Heart left ventricle (tissue), 13 donors: Measurements from ENCODE around the gene HEMK1.

ENCODE experiments used
- POLR2A ChIP-seq, 2 donors: fragments of 450-650 bp; IDR thresholded peaks; one replicate each; pipeline ENCODE4 v1.6.1; 2017; ENCODE audit warnings: antibody characterized with exemption in 2 of 2, mild to moderate bottlenecking in 2 of 2, moderate library complexity in 2 of 2
- TF ChIP-seq, protein P1 (sequence below), 12 donors: fragments of 200-600 bp; sonication (generic) in 4 of 12; IDR thresholded peaks; one replicate each; pipeline versions ENCODE4 v1.5.0 to v1.8.0; 2018 to 2022; ENCODE audit warnings: antibody characterized with exemption in 12 of 12, mild to moderate bottlenecking in 5 of 12
- donor health status: ischemic (EF 13 %, LVEDD 7.1; RV severe dilation, severe dysfunction).
- donor health status: DM: no; HTN: yes; CAD: no.
- donor health status: DM: no; HTN: no; CAD: no.
- donor health status: ischemic (EF 25% LVEDD 6.9; RV normal size, moderate dysfunction).
- donor health status: ischemic (EF 25% LVEDD 5.7; RV mildly dilated, moderate dysfunction).
- donor health status: ischemic (EF 35%, LVEDD 5.7; RV mildly dilated, moderate dysfunction).
- donor health status: nonischemic (EF 11% LVEDD 7.7; RV severe dilation, severe dysfunction).
- donor health status: DM: yes; HTN: yes; CAD: no.
- donor health status: PGD.
- donor health status: ischemic (EF 29% LVEDD 5.4; RV normal size, mild dysfunction).
- donor health status: nonischemic (EF 23%, LVEDD 6.1; RV moderate dilation, normal function).

DNA sequence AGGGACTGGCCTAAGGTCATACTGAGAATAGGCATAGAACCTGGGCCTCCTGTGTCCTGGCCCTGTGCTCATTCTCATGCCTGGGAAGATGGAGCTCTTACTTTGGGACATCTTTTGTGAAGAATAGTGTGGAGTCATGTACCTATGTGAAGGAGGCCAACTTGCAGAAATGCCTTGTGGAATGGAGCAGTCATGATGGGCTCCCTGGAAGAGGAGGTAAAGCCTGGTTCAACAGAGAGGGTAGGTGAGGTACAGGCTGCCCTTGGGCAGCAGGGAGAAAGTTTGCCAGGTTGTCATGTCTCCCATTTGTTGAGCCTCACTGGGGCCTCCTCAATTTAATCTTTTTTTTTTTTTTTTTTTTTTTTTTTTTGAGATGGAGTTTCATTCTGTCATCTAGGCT is 65.7 kb downstream of the HEMK1 start:
- TF ChIP-seq POLR2A (IDR thresholded peaks at IDR 0.05): no peak
- TF ChIP-seq, protein P1, sequence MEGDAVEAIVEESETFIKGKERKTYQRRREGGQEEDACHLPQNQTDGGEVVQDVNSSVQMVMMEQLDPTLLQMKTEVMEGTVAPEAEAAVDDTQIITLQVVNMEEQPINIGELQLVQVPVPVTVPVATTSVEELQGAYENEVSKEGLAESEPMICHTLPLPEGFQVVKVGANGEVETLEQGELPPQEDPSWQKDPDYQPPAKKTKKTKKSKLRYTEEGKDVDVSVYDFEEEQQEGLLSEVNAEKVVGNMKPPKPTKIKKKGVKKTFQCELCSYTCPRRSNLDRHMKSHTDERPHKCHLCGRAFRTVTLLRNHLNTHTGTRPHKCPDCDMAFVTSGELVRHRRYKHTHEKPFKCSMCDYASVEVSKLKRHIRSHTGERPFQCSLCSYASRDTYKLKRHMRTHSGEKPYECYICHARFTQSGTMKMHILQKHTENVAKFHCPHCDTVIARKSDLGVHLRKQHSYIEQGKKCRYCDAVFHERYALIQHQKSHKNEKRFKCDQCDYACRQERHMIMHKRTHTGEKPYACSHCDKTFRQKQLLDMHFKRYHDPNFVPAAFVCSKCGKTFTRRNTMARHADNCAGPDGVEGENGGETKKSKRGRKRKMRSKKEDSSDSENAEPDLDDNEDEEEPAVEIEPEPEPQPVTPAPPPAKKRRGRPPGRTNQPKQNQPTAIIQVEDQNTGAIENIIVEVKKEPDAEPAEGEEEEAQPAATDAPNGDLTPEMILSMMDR (IDR thresholded peaks at IDR 0.05): no peak
